Thyroid gland (tissue), 4 donors: Measurements from ENCODE around the gene EVA1C.
"Not testable (repeated sequence)": the region's sequence is repeated elsewhere in the genome, so short reads cannot be mapped to it uniquely, and the experiment has no call there.

Experiments used
- POLR2A ChIP-seq, 2 donors: fragments of 450-650 bp; IDR thresholded peaks; one replicate each; pipeline ENCODE4 v1.6.1; 2017; ENCODE audit warnings: antibody characterized with exemption in 2 of 2, mild to moderate bottlenecking in 2 of 2, moderate library complexity in 1 of 2
- TF ChIP-seq, protein P1 (sequence below), 6 experiments: fragments of 200-600 bp in 3 of 6; fragments of 450-650 bp in 3 of 6; sonication (generic) in 3 of 6; IDR thresholded peaks; one replicate each; pipeline ENCODE4 v1.5.1; 2016 to 2019; ENCODE audit warnings: antibody characterized with exemption in 6 of 6, mild to moderate bottlenecking in 2 of 6, inconsistent platforms in 1 of 6, moderate library complexity in 1 of 6

- TF ChIP-seq POLR2A (IDR thresholded peaks at IDR 0.05), result not testable (repeated sequence)
- TF ChIP-seq, protein P1, sequence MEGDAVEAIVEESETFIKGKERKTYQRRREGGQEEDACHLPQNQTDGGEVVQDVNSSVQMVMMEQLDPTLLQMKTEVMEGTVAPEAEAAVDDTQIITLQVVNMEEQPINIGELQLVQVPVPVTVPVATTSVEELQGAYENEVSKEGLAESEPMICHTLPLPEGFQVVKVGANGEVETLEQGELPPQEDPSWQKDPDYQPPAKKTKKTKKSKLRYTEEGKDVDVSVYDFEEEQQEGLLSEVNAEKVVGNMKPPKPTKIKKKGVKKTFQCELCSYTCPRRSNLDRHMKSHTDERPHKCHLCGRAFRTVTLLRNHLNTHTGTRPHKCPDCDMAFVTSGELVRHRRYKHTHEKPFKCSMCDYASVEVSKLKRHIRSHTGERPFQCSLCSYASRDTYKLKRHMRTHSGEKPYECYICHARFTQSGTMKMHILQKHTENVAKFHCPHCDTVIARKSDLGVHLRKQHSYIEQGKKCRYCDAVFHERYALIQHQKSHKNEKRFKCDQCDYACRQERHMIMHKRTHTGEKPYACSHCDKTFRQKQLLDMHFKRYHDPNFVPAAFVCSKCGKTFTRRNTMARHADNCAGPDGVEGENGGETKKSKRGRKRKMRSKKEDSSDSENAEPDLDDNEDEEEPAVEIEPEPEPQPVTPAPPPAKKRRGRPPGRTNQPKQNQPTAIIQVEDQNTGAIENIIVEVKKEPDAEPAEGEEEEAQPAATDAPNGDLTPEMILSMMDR (IDR thresholded peaks at IDR 0.05), result not testable (repeated sequence)
Measured at GRCh38 chr21:32543056-32543455, 130.6 kb downstream of the EVA1C start.
